OCI-LY3 (cell line): Measurements from ENCODE around the gene RHCG.

Experiments used
- H2AFZ ChIP-seq: fragments of 200-600, 300-600 bp; shearing (Covaris generic); 2 replicates; pipeline ENCODE4 v1.6.0; 2014; ENCODE audit warnings: antibody characterized with exemption, low read depth, low read length
- H3K27ac ChIP-seq: fragments of 200-600, 300-600 bp; sonication (generic); 2 replicates; pipeline ENCODE4 v1.5.1; 2014; ENCODE audit warnings: mild to moderate bottlenecking, low read length, moderate library complexity, mixed read lengths
- H3K27me3 ChIP-seq: fragments of 200-600, 300-600 bp; sonication (generic); 2 replicates; pipeline ENCODE4 v1.6.1; 2014; ENCODE audit warnings: low read depth, low read length, mixed read lengths
- H3K36me3 ChIP-seq: fragments of 200-600, 300-600 bp; sonication (generic); replicated peaks from 2 replicates; pipeline ENCODE3; 2014; ENCODE audit warnings: low read depth, low read length, mixed read lengths
- H3K4me1 ChIP-seq: fragments of 300-600, 200-600 bp; sonication (generic); 2 replicates; pipeline ENCODE4 v1.6.1; 2014; ENCODE audit warnings: low read length, mixed read lengths
- H3K4me2 ChIP-seq: fragments of 200-600, 300-600 bp; sonication (generic); 2 replicates; pipeline ENCODE4 v1.6.1; 2014; ENCODE audit warnings: low read length, mixed read lengths
- H3K4me3 ChIP-seq: fragments of 300-600, 200-600 bp; sonication (generic); 2 replicates; pipeline ENCODE4 v1.5.1; 2014; ENCODE audit warnings: antibody characterized with exemption, mild to moderate bottlenecking, low read length, moderate library complexity
- H3K79me2 ChIP-seq: fragments of 300-600, 200-600 bp; shearing (Covaris generic); 2 replicates; pipeline ENCODE4 v1.6.1; 2014; ENCODE audit warnings: mild to moderate bottlenecking, low read length, mixed read lengths
- H3K9ac ChIP-seq: fragments of 300-600, 200-600 bp; shearing (Covaris generic); 2 replicates; pipeline ENCODE4 v1.6.0; 2014; ENCODE audit warnings: mild to moderate bottlenecking, low read length, moderate library complexity
- H3K9me3 ChIP-seq: fragments of 200-600, 300-600 bp; shearing (Covaris generic); 2 replicates; pipeline ENCODE4 v1.6.1; 2014; ENCODE audit warnings: low read length, mixed read lengths; ENCODE audit not compliant: insufficient read depth
- H4K20me1 ChIP-seq: fragments of 200-600, 300-600 bp; sonication (generic); 2 replicates; pipeline ENCODE4 v1.6.1; 2016; ENCODE audit warnings: low read length, mixed read lengths; ENCODE audit not compliant: insufficient read depth
- EZH2phosphoT487 ChIP-seq: fragments of 200-600 bp; shearing (Covaris generic); IDR thresholded peaks from 2 replicates; pipeline ENCODE4 v1.6.1; 2018; ENCODE audit warnings: antibody characterized with exemption, mixed run types, low read depth
- TF ChIP-seq, protein P1 (sequence below): fragments of 200-600, 300-600 bp; sonication (generic); IDR thresholded peaks from 2 replicates; pipeline ENCODE4 v1.5.1; 2014; ENCODE audit warnings: antibody characterized with exemption, low read length, low read depth

RHCG gene

DNA sequence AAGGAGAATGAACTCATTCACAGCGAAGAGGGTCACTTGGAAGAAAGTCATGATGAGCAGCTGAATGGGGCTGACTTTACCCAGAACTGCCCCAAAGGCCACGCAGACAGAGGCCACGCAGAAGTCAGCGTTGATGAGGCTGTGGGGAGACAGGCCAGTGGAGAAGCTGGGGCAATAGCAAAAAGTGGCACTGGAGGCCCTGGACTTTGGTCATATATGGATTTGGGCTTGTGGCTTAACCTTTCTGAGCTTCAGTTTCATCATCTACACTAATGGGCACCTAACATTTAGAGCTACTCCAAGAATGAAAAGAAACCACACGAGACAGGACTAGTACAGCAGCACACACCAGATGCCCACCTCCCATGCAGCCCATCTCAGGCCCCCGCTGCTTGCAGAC, 13.3 kb downstream of the RHCG start:
- Histone ChIP-seq H3K4me2 (no peak overlapping the region), H2AFZ (no peak overlapping the region), H3K4me1 (no peaks in the 10 kb centered on the region), H3K9me3 (no peaks in the 10 kb centered on the region), H3K27me3 (peaks cover 12% of the 10 kb centered on the region), H3K27ac (no peak overlapping the region), H4K20me1 (no peaks in the 10 kb centered on the region), H3K4me3 (no peak overlapping the region), H3K36me3 (no peaks in the 10 kb centered on the region), H3K9ac (no peak overlapping the region), H3K79me2 (no peaks in the 10 kb centered on the region)
- no peak for TF ChIP-seq EZH2phosphoT487
- TF ChIP-seq, protein P1, sequence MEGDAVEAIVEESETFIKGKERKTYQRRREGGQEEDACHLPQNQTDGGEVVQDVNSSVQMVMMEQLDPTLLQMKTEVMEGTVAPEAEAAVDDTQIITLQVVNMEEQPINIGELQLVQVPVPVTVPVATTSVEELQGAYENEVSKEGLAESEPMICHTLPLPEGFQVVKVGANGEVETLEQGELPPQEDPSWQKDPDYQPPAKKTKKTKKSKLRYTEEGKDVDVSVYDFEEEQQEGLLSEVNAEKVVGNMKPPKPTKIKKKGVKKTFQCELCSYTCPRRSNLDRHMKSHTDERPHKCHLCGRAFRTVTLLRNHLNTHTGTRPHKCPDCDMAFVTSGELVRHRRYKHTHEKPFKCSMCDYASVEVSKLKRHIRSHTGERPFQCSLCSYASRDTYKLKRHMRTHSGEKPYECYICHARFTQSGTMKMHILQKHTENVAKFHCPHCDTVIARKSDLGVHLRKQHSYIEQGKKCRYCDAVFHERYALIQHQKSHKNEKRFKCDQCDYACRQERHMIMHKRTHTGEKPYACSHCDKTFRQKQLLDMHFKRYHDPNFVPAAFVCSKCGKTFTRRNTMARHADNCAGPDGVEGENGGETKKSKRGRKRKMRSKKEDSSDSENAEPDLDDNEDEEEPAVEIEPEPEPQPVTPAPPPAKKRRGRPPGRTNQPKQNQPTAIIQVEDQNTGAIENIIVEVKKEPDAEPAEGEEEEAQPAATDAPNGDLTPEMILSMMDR = no peak

DNA sequence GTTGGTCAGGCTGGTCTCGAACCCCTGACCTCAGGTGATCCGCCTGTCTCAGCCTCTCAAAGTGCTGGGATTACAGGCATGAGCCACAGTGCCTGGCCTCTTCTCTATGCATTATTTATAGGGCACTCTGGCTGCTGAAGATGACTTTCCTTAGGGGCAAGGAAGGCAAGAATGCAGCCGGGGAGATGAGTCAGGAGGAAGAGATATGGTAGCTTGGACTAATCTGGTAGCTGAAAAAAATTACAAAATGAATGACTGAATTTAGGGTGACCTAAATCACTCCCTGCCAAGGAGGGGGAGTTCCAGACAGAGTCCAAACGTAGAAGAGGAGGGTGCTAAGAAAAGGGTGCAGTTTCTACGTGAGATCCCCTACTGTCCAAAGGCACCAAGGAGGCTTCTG, 14.2 kb downstream of the RHCG start:
- H3K79me2 ChIP-seq = no peaks in the 10 kb centered on the region
- H3K27ac ChIP-seq = no peak overlapping the region
- H3K4me1 ChIP-seq = no peaks in the 10 kb centered on the region
- no peak for TF ChIP-seq EZH2phosphoT487
- TF ChIP-seq, protein P1 = no peak
- H3K36me3 ChIP-seq = no peaks in the 10 kb centered on the region
- no peak overlapping the region for H2AFZ ChIP-seq
- no peak overlapping the region for H3K4me3 ChIP-seq
- H3K9ac ChIP-seq = no peak overlapping the region
- no peaks in the 10 kb centered on the region for H4K20me1 ChIP-seq
- no peaks in the 10 kb centered on the region for H3K9me3 ChIP-seq
- H3K27me3 ChIP-seq = peaks cover 21% of the 10 kb centered on the region
- H3K4me2 ChIP-seq = no peak overlapping the region

DNA sequence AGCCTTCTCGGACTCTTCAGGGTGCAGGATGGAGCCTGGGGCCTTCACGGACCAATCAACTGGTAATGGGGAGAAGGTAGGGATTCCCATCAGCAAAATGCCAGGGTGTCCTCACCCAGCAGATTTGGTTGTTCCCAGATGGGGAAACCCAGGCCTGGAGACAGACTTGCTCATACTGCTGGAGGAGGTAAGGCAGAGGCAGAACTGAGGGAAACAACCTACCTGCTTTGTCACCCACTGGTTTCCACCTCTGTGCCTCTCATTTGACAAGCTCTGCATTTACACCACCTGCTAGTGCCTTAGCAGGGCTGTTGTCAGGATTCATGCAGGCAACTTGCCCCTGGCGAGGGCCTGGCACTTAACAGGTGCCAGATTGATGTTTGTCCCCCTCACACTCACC, 15.9 kb downstream of the RHCG start:
- no peak overlapping the region for H3K27ac ChIP-seq
- H3K9me3 ChIP-seq = no peaks in the 10 kb centered on the region
- no peak overlapping the region for H3K4me2 ChIP-seq
- no peak overlapping the region for H3K9ac ChIP-seq
- no peak overlapping the region for H3K4me3 ChIP-seq
- no peaks in the 10 kb centered on the region for H3K4me1 ChIP-seq
- TF ChIP-seq, protein P1 = no peak
- no peak for TF ChIP-seq EZH2phosphoT487
- no peaks in the 10 kb centered on the region for H3K36me3 ChIP-seq
- H2AFZ ChIP-seq = no peak overlapping the region
- H4K20me1 ChIP-seq = no peaks in the 10 kb centered on the region
- H3K27me3 ChIP-seq = peaks cover 31% of the 10 kb centered on the region
- H3K79me2 ChIP-seq = no peaks in the 10 kb centered on the region

DNA sequence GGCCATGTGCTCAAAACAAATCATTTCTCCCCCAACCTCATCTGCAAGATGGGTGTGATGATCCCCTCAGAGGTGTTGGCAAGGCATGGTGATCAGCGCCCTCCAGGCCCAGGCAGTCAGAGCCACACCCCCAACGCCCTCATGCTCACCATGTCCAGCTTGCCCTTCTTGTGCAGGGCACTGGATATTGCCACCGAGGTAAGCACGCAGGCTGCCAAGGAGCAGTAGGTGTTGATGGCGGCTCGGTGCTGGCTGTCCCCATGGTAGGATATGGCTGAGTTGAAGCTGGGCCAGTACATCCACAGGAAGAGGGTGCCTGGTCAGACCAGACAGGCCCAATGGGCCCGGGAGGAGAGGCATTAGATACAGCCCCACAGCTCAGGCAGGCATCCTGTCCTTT, 17.2 kb downstream of the RHCG start:
- Histone ChIP-seq H3K79me2 (no peaks in the 10 kb centered on the region), H3K36me3 (no peaks in the 10 kb centered on the region), H3K9me3 (no peaks in the 10 kb centered on the region), H3K4me1 (peaks cover 1% of the 10 kb centered on the region; the same call in 1 of the 2 replicates), H3K9ac (no peak overlapping the region), H3K4me3 (no peak overlapping the region), H3K27ac (no peak overlapping the region), H2AFZ (no peak overlapping the region), H3K27me3 (peaks cover 32% of the 10 kb centered on the region), H4K20me1 (no peaks in the 10 kb centered on the region), H3K4me2 (no peak overlapping the region)
- TF ChIP-seq, protein P1 = no peak
- TF ChIP-seq EZH2phosphoT487 = no peak
